GM18508 (cell line): ENCODE measurements around the gene CD69.
"Not testable (repeated sequence)": the region's sequence is repeated elsewhere in the genome, so short reads cannot be mapped to it uniquely, and the experiment has no call there.

Experiments
- ATAC-seq: cut with Tn5 transposase; IDR thresholded peaks from one replicate; pipeline ENCODE4 v1.9.1; 2021; ENCODE audit warnings: moderate number of reproducible peaks; ENCODE audit not compliant: insufficient read depth, unreplicated experiment

Gene CD69

DNA sequence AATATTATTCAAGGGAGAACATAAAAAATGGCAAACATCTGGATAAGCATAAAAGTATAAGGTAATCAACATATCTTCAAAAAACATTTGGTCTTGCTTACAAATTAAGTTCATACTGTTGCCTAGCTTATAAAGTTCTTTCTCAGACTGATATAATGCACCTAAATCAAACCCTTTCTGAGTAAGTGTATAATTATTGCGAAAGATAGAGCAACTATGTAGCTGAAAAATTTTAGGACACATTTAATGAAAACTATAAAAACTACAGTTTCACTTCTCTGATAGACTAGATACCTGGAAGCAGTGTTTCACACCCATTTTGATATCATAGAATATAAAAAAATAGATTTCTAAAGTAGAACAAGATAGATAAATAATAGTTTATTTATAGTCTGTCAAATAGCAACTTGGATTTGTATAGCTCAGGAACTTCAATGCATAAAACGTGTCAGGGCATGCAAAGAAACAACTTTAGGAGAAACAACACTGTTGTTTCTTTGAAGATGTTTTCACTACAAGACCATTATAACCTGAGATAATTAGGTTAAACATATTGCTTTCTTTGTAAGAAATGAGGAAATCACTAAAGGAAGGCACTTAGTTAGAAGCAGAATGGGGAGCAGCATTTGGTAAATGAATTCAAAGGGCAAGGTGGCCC, 35.4 kb downstream of the CD69 start:
- ATAC-seq, result no peak

DNA sequence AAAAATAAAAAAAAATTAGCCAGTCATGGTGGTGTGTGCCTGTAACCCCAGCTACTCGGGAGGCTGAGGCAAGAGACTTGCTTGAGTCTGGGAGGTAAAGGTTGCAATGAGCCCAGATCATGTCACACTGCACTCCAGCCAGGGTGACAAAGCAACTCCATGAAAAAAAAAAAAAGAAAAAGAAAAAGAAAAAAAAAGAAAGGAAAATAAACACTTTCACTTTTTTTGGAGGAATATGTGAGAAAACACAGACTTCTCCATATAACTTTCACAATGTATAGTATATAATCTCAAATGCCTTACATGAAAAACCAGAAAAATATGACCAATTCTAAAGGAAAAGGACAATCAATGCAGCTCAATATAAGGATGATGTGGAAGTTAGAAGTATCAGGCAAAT, 36.7 kb downstream of the CD69 start:
- ATAC-seq, result no peak

DNA sequence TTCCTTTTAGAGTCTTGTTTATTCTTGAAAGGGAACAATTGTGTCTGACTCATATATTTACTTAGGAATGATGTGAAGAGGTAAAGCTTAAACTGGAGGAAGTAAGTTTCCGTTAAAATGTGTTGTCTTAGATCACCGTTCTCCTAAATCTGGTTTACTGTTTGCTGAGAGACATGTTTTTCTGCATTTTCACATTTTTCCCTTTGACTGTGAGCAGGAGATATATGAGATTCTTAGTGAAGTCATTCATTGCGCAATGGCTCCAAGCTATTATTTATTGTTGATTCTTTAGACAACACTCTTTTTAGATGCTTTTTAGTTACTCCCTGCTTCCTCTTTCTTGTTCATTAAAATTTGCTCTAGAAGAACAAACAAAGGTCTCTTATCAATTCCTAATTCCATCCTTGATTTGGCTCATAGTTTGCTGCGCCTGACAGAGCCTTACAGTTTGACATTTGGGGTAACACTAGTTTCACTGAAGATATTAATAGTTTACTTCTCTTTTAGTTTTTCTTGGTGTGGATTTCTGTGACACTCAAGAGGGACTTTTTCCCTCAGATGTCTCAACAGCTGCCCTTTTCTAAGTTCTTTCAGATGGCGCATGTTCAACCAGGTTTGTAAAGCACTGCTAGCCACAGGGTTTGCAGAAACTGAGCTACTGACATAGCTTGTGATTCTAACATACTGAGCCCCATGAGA, 39.2 kb downstream of the CD69 start:
- ATAC-seq, result peak; percentile 30

DNA sequence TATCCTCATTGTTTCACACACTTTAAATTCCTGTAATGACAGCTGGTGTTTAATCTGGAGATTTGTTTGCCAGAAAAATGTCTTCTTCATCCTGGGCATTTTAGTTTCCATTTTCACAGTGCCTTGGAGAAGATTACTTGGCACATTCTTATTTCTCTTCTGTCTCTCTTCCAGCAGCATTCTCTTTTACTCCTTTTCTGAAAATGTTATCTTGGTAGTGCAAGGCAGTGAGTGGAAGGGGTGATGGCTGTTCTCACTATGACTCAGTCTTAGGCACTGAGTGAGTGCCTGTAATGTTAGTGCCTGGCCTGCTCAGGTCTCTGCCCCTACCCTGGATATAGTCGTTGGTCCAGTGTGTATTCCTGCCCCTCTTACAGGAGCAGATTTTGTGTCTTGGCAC, 40.9 kb downstream of the CD69 start:
- no peak for ATAC-seq

DNA sequence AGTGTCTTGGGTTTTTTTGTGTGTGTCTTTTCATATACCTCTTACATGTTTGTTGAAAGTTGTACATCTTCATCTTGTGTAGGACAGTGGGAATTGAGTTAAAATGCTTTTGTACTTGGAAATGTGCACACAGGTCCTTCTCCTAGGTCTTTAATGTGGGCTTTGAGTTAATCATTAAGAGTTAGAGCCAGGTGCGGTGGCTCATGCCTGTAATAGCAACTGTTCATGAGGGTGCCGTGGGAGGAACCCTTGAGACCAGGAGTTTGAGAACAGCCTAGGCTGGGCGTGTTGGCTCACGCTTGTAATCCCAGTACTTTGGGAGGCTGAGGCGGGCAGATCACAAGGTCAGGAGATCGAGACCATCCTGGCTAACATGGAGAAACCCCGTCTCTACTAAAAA, 41.7 kb downstream of the CD69 start:
- ATAC-seq, result no peak

DNA sequence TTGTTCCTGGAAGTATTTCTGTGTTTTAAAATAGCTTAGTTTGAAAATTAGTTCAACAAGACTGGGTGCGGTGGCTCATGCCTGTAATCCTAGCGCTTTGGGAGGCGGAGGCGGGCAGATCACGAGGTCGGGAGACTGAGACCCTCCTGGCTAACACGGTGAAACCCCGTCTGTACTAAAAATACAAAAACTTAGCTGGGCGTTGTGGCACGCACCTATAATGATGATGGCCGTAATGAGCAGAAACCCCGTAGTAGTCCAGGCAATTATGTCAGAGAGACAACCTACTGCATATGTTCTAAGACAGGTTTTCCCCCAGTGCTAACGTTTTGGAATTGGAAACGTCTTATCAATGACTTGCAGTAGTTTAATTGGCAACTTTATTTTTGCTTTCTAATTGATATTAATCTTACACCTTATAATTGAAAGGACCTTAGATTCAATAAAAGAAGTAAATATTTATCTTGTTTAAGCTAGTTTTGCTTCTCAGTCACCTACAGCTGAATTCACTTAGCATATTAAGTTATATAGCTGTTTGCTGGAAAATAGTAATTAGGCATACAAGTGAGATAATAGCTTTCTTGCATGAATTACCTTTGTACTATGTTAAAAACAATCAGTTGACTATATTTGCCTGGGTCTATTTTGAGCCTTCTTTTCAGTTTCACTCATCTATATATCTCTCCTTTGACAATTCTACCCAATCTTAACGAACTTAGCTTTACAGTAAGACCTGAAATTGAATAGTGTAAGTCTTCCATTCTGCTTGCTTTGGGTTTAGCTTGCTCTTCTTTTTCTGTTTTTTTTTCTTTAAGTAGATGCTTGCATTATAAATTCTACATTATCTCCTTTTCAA, 43.4 kb downstream of the CD69 start:
- ATAC-seq, result no peak

DNA sequence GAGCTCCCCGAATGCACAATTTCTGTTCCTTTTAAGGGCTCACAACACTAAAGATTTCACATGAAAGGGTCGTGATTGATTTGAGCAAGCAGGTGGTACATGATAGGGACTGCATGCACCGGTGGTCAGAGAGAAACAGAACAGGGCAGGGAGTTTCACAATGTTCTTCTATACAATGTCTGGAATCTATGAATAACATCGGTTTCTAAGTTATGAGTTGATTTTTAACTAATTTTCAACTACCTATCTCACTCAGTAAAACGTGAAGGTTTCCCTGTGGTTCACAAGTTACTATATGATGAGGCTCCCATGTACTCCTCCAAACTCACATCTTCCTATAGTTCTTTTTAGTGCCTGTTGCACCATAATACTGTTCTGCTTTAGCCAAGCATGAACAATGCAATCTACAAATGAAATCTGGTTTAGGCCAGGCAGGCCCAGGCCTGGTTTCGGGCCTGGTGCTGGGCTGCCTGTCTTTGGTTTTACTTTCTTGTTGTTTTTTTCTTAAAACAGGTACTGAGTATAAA, 47.6 kb downstream of the CD69 start:
- ATAC-seq, result peak; percentile 59

DNA sequence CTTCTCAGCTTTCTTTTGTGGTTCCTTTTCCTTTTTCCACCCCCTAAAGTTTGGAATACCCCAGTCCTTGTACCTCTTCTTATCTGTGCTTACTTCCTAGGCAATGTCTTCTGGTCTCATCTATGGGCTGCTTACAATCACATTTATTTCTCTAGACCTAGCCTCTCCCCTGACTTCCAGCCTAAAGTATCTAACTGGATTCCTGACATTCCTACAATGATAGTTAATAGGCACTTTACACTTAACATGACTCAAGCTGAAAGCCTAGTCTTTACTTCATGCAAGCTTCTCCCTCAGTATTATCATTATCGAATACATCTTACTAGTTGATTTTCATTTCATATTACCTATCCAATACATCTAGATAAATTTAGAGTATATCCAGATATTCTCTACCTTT, 49.0 kb downstream of the CD69 start:
- ATAC-seq, result no peak

DNA sequence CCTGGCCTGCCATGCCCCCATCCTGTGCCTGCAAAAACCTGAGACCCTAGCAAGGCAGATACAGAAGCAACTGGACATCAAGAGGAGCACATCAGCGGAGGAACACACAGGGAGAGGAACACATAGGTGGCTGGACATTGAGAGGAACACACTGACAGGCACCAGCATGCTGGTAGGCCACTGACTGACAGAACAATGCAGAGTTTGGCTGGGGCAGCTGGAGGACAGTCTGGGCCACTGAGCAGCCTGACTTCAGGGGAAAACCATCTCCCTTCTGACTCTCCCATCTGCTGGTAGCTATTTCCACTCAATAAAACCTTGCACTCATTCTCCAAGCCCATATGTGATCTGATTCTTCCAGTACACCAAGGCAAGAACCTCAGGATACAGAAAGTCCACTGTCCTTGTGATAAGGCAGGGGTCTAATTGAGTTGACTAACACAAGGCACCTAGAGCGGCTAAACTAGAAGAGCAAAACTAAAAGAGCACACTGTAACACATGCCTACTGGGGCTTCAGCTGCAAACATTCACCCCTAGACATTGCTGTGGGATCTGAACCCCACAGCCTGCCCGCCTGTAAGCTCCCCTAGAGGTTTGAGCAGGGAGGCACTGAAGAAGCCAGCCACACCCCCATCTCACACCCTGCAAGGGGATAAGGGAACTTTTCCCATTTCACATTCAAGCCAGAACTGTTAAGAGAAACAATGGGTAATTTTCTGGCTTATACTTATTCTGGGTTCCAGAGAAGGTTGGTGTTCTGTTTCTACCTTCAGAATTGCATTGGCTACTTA, 49.9 kb downstream of the CD69 start:
- ATAC-seq, result no peak

DNA sequence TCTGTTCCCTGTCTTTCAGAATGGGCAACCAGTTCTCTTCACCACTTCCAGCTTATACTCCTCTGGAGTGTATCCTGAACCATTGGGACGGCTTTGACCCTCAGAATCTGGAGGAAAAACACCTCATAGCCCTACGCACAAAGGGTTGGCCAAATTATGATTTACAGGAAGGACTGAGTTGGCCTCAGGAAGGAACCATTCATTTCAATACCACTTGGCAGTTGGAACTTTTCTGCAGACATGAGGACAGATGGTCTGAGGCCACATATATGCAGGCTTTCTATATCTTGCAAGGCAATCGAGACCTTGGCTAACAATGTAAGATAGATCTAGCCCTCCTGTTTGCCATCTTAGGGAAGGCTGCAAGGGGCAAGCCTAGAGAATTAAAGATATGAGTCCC, 51.8 kb downstream of the CD69 start:
- ATAC-seq, result no peak

DNA sequence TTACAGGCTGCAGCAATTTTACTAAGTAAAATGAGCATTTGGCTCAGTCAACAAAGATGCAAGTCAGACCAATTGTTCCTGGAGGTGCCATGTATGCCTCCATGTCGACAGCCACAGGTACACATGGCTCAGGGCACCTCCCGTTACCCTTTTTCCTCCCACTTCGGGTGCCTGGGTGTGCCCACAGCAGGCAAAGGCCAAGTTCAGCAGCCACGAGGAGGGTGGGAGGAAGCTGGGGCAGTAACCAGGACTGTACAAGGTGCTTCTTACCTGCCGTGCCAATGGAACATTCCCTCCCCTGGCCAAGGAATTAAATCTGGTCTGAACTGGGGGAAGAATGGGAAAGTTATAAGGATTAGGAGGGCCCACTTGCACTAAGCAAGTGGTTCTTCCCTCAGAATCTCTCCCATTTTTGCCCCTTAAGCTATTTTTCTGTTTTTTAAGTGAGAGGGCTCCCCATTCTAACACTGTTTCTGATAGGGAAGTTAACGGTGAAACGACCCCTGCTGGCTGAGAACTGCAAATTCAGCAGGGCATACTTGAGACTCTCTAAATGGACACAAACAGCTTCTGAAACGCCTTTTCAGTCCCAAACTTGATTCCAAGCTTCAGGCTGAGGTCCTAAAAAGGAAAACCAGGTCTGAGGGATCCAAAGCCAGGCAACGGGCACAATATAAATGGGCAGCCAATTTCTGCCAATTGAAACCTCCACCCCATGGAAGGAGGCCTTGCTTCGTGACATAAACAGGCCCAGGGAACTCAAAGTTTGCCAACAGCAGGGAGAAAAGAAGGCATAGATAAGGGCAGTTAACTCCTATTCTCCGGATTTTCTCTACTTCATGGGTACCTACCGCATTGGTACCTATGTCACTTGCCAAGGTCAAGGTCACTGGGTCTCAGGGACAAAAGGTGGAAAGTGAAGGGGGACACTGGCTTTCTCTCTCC, 52.6 kb downstream of the CD69 start:
- no peak for ATAC-seq

DNA sequence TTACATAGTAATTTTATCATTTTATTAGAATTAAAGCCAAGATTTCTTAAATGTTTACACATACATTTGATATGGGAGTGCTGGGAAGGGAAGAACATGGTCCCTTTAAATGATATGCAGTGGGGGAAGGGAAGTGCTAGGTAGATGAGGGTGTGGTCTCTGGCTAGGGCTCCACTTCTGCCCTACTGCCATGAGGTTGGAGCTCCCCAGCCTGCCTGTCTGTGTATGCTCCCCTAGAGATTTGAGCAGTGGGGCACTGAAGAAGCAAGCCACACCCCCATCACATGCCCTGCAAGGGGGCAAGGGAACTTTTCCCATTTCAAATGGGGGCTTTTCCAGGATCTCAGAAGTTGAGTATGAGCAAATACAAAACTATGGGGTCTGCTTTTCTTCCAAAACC, 53.3 kb downstream of the CD69 start:
- ATAC-seq, result no peak

DNA sequence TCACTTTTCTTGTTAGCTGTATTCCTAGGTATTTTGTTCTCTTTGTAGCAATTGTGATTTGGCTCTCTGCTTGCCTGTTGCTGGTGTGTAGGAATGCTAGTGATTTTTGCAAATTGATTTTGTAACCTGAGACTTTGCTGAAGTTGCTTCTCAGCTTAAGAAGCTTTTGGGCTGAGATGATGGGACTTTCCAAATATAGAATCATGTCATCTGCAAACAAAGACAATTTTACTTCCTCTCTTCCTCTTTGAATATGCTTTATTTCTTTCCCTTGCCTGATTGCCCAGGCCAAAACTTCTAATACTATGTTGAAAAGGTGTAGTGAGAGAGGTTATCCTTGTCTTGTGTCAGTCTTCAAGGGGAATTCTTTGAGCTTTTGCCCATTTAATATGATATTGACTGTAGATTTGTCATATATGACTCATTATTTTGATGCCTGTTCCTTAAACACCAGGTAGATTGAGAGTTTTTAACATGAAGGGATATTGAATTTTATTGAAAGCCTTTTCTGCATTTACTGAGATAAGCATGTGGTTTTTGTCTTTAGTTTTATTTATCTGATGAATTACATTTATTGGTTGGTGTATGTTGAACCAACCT, 54.5 kb downstream of the CD69 start:
- no peak for ATAC-seq

DNA sequence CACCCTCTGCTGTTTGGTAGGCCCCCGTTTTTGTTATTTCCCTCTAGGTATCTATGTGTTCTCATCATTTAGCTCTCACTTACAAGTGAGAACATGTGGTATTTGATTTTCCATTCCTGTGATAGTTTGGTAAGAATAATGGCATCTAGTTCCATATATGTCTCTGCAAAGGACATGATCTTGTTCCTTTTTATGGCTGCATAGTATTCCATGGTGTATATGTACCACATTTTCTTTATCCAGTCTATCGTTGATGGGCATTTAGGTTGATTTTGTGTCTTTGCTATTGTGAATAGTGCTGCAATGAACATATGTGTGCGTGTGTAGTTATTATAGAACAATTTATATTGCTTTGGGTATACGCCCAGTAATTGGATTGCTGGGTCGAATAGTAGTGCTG, 56.1 kb downstream of the CD69 start:
- ATAC-seq, result not testable (repeated sequence)
